Thyroid gland (tissue), 4 donors: ENCODE data around the gene AKAP6. TPM values are rescaled to one million over a fixed set of nuclear protein-coding genes. Genes with fewer than 3 reads are reported as not detected.

Experiments used
- DNase-seq, 2 donors: peaks; one replicate each; pipeline ENCODE4 v3.0.0-alpha.2; 2019
- H3K27ac ChIP-seq, 3 donors: fragments of 200-600 bp; sonication (generic); 1 replicate in 2 of 3; 2 replicates in 1 of 3; pipeline ENCODE4 v1.5.1; 2016 to 2019; ENCODE audit warnings: mild to moderate bottlenecking in 1 of 3, moderate library complexity in 1 of 3
- H3K27me3 ChIP-seq: fragments of 200-600 bp; sonication (generic); one replicate; pipeline ENCODE4 v1.5.1; 2019
- H3K36me3 ChIP-seq, 2 donors: fragments of 200-600 bp; sonication (generic); one replicate each; pipeline ENCODE4 v1.5.1; 2016 to 2019
- H3K4me1 ChIP-seq, 2 donors: fragments of 200-600 bp; sonication (generic); one replicate each; pipeline ENCODE4 v1.5.1; 2017 to 2019
- H3K4me3 ChIP-seq, 3 donors: fragments of 200-600 bp; sonication (generic); replicated peaks in 1 of 3; 1 replicate in 2 of 3; 2 replicates in 1 of 3; pipeline ENCODE4 v1.5.1; 2016; ENCODE audit warnings: mild to moderate bottlenecking in 1 of 3
- H3K9me3 ChIP-seq: fragments of 200-600 bp; sonication (generic); one replicate; pipeline ENCODE4 v1.5.1; 2017
- POLR2A ChIP-seq, 2 donors: fragments of 450-650 bp; IDR thresholded peaks; one replicate each; pipeline ENCODE4 v1.6.1; 2017; ENCODE audit warnings: antibody characterized with exemption in 2 of 2, mild to moderate bottlenecking in 2 of 2, moderate library complexity in 1 of 2
- WGBS, 2 donors: methylation state at CpG; one replicate each; pipeline ENCODE4 v1.1.5; 2017; 5-methylcytosine and 5-hydroxymethylcytosine counted together
- intact Hi-C: fragments of 100-400 bp; cut with DNase I; formaldehyde crosslinking; loops from one replicate; pipeline ENCODE4 v1.15.1; 2023
- total RNA-seq, 4 donors: library from RNA; depleted of rRNA; stranded (reverse); fragments of >200 nt; gene quantifications; one replicate each; pipeline ENCODE4 v1.2.3, GENCODE V29; 2016
- TF ChIP-seq, protein P1 (sequence below), 6 experiments: fragments of 200-600 bp in 3 of 6; fragments of 450-650 bp in 3 of 6; sonication (generic) in 3 of 6; IDR thresholded peaks; one replicate each; pipeline ENCODE4 v1.5.1; 2016 to 2019; ENCODE audit warnings: antibody characterized with exemption in 6 of 6, mild to moderate bottlenecking in 2 of 6, inconsistent platforms in 1 of 6, moderate library complexity in 1 of 6

AKAP6 gene
- total RNA-seq, 4 donors from 2014 or later, result 13.0 to 34.5 (median 22.7) TPM

DNA sequence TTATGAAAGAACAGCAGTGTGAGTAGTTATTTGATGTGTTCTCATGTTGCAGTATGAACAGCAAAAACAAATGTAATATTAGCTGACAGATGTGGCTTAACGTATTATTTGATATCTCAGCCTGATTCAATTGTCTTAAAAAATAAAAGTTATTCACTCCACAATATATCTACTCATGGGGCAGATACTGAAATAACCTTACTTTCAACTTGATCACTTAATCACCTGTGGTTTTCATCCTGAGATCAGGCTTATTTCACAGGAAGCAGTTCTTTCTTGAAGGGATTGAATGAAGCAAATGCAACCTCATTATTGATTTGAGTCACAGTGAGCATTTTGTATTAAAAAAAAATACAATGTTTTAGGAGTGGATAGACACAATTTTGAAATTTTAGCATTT is 90.3 kb downstream of the AKAP6 start:
- H3K4me3 ChIP-seq, result no peak overlapping the region
- TF ChIP-seq, protein P1, sequence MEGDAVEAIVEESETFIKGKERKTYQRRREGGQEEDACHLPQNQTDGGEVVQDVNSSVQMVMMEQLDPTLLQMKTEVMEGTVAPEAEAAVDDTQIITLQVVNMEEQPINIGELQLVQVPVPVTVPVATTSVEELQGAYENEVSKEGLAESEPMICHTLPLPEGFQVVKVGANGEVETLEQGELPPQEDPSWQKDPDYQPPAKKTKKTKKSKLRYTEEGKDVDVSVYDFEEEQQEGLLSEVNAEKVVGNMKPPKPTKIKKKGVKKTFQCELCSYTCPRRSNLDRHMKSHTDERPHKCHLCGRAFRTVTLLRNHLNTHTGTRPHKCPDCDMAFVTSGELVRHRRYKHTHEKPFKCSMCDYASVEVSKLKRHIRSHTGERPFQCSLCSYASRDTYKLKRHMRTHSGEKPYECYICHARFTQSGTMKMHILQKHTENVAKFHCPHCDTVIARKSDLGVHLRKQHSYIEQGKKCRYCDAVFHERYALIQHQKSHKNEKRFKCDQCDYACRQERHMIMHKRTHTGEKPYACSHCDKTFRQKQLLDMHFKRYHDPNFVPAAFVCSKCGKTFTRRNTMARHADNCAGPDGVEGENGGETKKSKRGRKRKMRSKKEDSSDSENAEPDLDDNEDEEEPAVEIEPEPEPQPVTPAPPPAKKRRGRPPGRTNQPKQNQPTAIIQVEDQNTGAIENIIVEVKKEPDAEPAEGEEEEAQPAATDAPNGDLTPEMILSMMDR (IDR thresholded peaks at IDR 0.05), result no peak
- TF ChIP-seq POLR2A (IDR thresholded peaks at IDR 0.05), result no peak
- H3K27me3 ChIP-seq, result no peaks in the 10 kb centered on the region
- no peaks in the 10 kb centered on the region for H3K9me3 ChIP-seq
- no peak for DNase-seq
- peaks cover 0 to 15% of the 10 kb centered on the region in 2 donors for H3K4me1 ChIP-seq
- intact Hi-C loops, result no loop called here
- H3K27ac ChIP-seq, result no peak overlapping the region
- H3K36me3 ChIP-seq, result no peaks in the 10 kb centered on the region
- WGBS, 2 donors, result 94 to 98% methylated on average over 1 of the region's 1 CpG

DNA sequence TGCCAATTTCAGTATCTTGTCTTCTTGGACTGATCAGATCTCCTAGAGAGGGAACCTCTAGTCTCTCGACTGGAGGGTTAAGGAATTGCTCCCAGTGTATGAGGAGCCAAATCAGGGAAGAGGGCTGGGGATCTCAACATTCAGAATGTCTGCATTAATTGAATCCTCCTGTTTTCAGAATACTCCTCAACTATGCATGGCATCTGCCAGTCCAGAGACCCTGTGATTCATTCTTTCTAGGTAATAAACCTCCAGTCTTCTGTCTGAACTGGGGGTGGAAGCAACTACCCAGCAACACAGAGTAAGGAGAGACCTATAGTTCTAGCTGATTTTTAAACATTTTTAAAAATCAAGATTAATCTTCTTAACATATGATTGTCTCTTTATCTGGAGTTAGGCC is 92.7 kb downstream of the AKAP6 start:
- WGBS, 2 donors, result 90 to 95% methylated on average over 1 of the region's 1 CpG
- DNase-seq, result no peak
- no peak for TF ChIP-seq POLR2A (IDR thresholded peaks at IDR 0.05)
- TF ChIP-seq, protein P1 (IDR thresholded peaks at IDR 0.05), result no peak
- Histone ChIP-seq H3K4me3 (no peak overlapping the region), H3K36me3 (no peaks in the 10 kb centered on the region), H3K27me3 (no peaks in the 10 kb centered on the region), H3K27ac (no peak overlapping the region), H3K9me3 (no peaks in the 10 kb centered on the region), H3K4me1 (peaks cover 0 to 15% of the 10 kb centered on the region in 2 donors)
- intact Hi-C loops, result no loop called here

DNA sequence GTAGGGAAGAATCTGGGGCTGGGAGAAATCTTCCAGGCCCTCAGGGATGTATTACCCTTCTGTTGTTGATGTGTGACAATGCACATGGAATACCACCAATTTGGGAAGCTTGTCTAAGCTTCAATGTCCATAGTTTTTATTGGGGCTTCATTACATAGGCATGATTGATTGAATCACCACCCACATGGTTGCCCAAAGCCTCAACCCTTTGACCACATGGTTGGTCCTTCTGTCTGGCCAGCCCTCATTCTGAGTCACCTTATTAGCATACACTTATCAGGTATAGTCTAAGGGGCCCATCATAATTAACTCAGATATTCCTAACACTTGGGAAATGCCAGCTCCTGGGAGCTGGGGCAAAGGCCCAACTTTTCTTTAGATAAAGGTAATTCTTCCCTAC is 93.3 kb downstream of the AKAP6 start:
- DNase-seq, result no peak
- intact Hi-C loops, result no loop called here
- Histone ChIP-seq H3K27ac (no peak overlapping the region), H3K36me3 (no peaks in the 10 kb centered on the region), H3K4me1 (peaks cover 0 to 12% of the 10 kb centered on the region in 2 donors), H3K4me3 (no peak overlapping the region), H3K9me3 (no peaks in the 10 kb centered on the region), H3K27me3 (no peaks in the 10 kb centered on the region)
- TF ChIP-seq, protein P1 (IDR thresholded peaks at IDR 0.05), result no peak
- no peak for TF ChIP-seq POLR2A (IDR thresholded peaks at IDR 0.05)

DNA sequence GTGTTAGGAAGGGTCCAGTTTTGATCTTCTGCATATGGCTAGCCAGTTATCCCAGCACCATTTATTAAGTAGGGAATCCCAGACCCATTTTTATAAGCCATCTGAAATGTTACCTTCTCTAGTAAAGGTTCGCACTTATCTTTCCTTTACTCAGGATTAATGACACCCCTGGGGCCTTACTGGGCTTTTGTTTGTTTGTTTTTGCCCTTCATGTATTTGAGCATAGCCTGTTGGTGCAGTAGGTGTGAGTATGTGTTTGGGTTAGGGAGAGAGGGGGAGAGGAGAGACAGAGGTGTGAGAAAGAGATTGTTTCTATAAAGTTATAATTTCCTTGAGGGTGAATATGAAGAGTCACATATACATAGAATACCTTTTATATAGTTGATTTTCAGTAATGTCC is 96.9 kb downstream of the AKAP6 start:
- no peaks in the 10 kb centered on the region for H3K27me3 ChIP-seq
- H3K9me3 ChIP-seq, result no peaks in the 10 kb centered on the region
- no peak overlapping the region for H3K27ac ChIP-seq
- H3K36me3 ChIP-seq, result no peaks in the 10 kb centered on the region
- H3K4me3 ChIP-seq, result no peak overlapping the region
- WGBS, 2 donors, result 81 to 83% methylated on average over 1 of the region's 1 CpG
- intact Hi-C loops, result no loop called here
- DNase-seq, result no peak
- H3K4me1 ChIP-seq, result peaks cover 0 to 4% of the 10 kb centered on the region in 2 donors
- no peak for TF ChIP-seq POLR2A (IDR thresholded peaks at IDR 0.05)
- TF ChIP-seq, protein P1 (IDR thresholded peaks at IDR 0.05), result no peak

DNA sequence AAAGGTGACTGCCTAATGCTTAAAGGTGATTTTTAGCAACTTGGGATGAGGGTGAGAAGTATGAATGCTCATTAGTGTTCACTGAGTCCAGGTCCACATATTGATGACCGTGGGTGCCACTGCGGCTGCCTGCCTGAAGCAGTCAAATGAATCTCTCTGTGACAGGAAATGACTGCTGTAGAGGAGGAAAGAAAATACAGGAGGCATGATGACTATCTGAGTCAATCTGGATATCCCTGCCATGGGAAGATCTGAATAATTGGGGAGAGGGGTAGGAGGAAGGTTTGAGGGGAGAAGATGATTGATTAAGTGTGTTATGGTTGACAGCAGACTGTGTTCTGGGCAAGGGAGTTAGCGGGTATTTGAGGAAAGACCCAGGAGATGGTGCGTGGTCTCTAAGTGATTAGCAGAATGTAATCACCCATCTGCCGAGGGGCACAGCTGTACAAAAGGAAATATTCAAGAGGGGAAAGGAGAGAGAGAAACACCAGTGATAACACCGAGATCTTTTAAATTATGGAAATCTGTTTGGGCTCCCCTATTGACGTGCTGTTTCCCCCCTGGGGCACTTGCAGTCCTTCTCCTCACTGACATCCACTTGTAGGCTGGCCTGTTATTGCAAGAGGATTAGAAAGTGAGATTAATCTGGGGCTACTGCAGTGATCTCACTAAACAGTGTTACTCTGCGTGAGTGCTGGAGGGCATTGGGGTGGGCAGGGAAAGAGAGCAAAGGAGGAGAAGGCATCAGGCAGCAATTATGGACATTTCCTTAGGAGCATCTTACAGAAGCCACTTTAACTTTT is 97.7 kb downstream of the AKAP6 start:
- WGBS, 2 donors, result 80% methylated on average over 8 of the region's 8 CpGs
- H3K27ac ChIP-seq, result no peak overlapping the region
- TF ChIP-seq, protein P1 (IDR thresholded peaks at IDR 0.05), result no peak
- no peak for TF ChIP-seq POLR2A (IDR thresholded peaks at IDR 0.05)
- no peaks in the 10 kb centered on the region for H3K27me3 ChIP-seq
- no peaks in the 10 kb centered on the region for H3K9me3 ChIP-seq
- H3K4me1 ChIP-seq, result peaks cover 0 to 4% of the 10 kb centered on the region in 2 donors
- H3K4me3 ChIP-seq, result no peak overlapping the region
- intact Hi-C loops, result no loop called here
- no peaks in the 10 kb centered on the region for H3K36me3 ChIP-seq
- DNase-seq, result no peak
